ENCODE results near the gene CCL15. TPM values are rescaled to one million over a fixed set of nuclear protein-coding genes. Genes with fewer than 3 reads are reported as not detected.

CCL15 gene, protein sequence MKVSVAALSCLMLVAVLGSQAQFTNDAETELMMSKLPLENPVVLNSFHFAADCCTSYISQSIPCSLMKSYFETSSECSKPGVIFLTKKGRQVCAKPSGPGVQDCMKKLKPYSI
- not detected in 2 replicates for total RNA-seq

DNA sequence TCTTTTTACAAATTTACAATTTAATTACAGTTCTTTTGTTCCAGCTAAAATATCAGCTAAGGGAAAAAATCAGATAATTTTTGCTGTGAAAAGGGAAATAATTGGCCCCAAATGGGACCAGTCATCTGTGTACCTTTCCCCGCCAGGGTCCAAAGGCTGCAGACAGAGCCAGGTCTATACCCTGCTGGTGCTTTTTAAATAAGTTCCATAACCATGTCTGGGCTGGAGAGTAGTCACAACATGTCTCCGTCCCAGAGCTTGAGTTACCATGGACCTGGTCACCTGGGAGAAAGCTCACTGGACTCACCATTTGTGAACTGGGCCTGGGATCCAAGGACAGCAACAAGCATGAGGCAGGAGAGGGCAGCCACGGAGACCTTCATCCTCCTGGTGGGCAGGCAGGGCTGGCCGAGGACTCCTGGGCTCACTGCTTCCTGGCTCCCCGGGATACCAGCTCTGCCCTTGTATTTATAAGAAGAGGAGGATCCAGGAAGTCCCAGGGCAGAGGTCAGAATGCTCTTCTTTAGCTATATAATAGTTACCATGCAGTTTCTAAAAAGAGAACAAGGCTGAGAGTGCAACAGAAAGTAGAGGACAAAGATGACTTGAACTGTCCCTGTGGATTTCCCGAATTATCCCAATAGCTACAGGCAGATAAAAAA lies at the start of gene CCL15:
CCL15 (minus strand) TSS at position 444 of the 662 bp plus-strand sequence; CDS start at position 383, 61 bp downstream.

DNA sequence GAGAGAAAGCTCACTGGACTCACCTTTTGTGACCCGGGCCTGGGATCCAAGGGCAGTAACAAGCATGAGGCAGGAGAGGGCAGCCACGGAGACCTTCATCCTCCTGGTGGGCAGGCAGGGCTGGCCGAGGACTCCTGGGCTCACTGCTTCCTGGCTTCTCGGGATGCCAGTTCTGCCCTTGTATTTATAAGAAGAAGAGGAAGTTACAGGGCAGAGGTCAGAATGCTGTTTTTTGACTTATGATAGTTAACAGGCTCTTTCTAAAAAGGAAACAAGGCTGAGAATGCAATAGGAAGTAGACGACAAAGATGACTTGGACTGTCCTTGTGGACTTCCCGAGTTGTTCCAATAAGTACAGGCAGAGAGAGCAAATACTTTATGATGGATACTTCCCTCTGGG lies 16.4 kb upstream of the CCL15 start, which contains the start of gene CCL23:
CCL23 (minus strand) TSS at position 174 of the 400 bp plus-strand sequence; CDS start at position 99, 75 bp downstream.

DNA sequence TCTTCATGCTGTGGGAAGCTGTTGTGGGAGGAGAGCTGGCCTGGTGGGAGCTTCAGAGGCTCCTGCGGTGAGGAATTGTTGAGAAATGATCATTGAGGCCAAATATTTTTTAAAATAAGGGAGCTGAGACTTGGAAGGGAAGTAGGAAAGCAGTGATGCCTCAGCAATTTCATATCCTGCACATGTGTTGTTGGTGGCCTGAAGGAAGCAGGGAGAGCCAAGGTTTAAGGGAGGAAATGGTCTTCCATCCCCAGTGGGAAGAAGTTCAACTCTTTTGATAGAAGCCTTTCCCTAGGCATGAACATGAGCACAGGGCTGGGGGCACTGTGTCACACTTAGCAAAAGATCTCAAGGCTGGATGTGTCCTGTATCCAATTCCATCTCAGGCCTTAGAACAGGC lies 14.7 kb downstream of the CCL15 start, which contains the start of gene CCL14:
CCL14 (minus strand) TSS at position 87 of the 400 bp plus-strand sequence; CDS start at position 7, 80 bp downstream.

DNA sequence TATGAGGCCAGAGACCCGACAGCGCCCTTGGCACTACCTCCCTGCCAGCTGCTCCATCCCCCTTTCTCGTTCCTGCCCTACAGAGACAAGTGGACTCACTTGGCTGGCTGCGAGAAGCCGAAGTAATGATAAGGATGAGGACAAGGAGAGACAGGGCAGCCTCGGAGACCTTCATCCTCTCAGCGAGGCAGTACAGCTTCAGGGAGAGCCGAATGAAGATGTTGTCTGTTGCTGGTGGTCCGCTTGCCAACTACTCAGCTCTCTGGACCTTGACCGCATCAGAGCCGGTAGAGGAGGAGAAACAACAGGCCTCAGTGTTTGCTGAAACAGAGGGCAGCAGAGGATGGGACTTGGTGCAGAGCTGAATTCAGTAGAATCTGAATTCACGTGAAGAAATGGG lies 20.1 kb downstream of the CCL15 start, which contains the start of gene CCL16:
CCL16 (minus strand) TSS at position 252 of the 400 bp plus-strand sequence; CDS start at position 175, 77 bp downstream.

Other genes with a start within 250 kb of the CCL15 start
- not detected in 2 replicates for gene GAS2L2, start 248.3 kb downstream of the CCL15 start, total RNA-seq
- gene C17orf50, start 240.7 kb downstream of the CCL15 start, total RNA-seq = not detected in 2 replicates
- 0.07 and 0.44 TPM in 2 replicates for gene MMP28, start 205.9 kb downstream of the CCL15 start, total RNA-seq
- gene TAF15, start 192.1 kb downstream of the CCL15 start, total RNA-seq = 21.8 and 28.8 TPM in 2 replicates
- not detected in 2 replicates for gene HEATR9, start 132.7 kb downstream of the CCL15 start, total RNA-seq
- 4.7 and 5.0 TPM in 2 replicates for gene CCL5, start 121.2 kb downstream of the CCL15 start, total RNA-seq
- 0.20 and 0.80 TPM in 2 replicates for gene RDM1, start 70.8 kb downstream of the CCL15 start, total RNA-seq
- not detected in 2 replicates for gene LYZL6, start 57.8 kb downstream of the CCL15 start, total RNA-seq
- not detected in 2 replicates for gene CCL16, start 20.1 kb downstream of the CCL15 start, total RNA-seq
- 0.80 and 4.8 TPM in 2 replicates for gene CCL14, start 14.8 kb downstream of the CCL15 start, total RNA-seq
- gene CCL23, start 16.4 kb upstream of the CCL15 start, total RNA-seq = not detected in 2 replicates
- not detected in 2 replicates for gene CCL18, start 62.7 kb upstream of the CCL15 start, total RNA-seq
- not detected in 2 replicates for gene CCL3, start 88.6 kb upstream of the CCL15 start, total RNA-seq
- not detected in 2 replicates for gene CCL4, start 102.3 kb upstream of the CCL15 start, total RNA-seq
- gene TBC1D3B, start 175.1 kb upstream of the CCL15 start, total RNA-seq = 3.2 TPM in 1 of 2 replicates, not detected in the other
- gene CCL3L1, start 195.2 kb upstream of the CCL15 start, total RNA-seq = not detected in 2 replicates
- gene CCL4L2, start 209.5 kb upstream of the CCL15 start, total RNA-seq = not detected in 2 replicates